COR-L47 (cell line): ENCODE data around the gene SLC37A2.

ENCODE experiments used
- DNase-seq: peaks from one replicate; lab custom pipeline; 2025; lab: John Stamatoyannopoulos, UW

The SLC37A2 gene

GRCh38 chr11:125071435-125071834, 8.3 kb downstream of the SLC37A2 start:
- DNase-seq: no peak

GRCh38 chr11:125071846-125072217, 8.7 kb downstream of the SLC37A2 start:
- DNase-seq: no peak

- DNase-seq: no peak
These were observed 9.3 kb downstream of the SLC37A2 start for GRCh38 chr11:125072218-125072960.

GRCh38 chr11:125072961-125073590, 10.0 kb downstream of the SLC37A2 start:
- DNase-seq: no peak

- no peak for DNase-seq
These were observed 10.7 kb downstream of the SLC37A2 start for GRCh38 chr11:125073616-125074483.

- no peak for DNase-seq
These were observed 11.6 kb downstream of the SLC37A2 start for GRCh38 chr11:125074511-125075241.

GRCh38 chr11:125075242-125075625, 12.1 kb downstream of the SLC37A2 start:
- no peak for DNase-seq

- no peak for DNase-seq
These were observed 12.8 kb downstream of the SLC37A2 start for GRCh38 chr11:125075900-125076317.

- no peak for DNase-seq
These were observed 13.4 kb downstream of the SLC37A2 start for GRCh38 chr11:125076378-125076945.

- no peak for DNase-seq
These were observed 14.9 kb downstream of the SLC37A2 start for GRCh38 chr11:125078016-125078415.

GRCh38 chr11:125078516-125079140, 15.5 kb downstream of the SLC37A2 start:
- DNase-seq: no peak

GRCh38 chr11:125079151-125079877, 16.2 kb downstream of the SLC37A2 start:
- DNase-seq: no peak

GRCh38 chr11:125079878-125080530, 16.9 kb downstream of the SLC37A2 start:
- DNase-seq: no peak

GRCh38 chr11:125080531-125080911, 17.4 kb downstream of the SLC37A2 start:
- DNase-seq: no peak

GRCh38 chr11:125081098-125081798, 18.1 kb downstream of the SLC37A2 start:
- no peak for DNase-seq

- DNase-seq: no peak
These were observed 18.9 kb downstream of the SLC37A2 start for GRCh38 chr11:125082040-125082439.

GRCh38 chr11:125082611-125083311, 19.7 kb downstream of the SLC37A2 start:
- DNase-seq: no peak

GRCh38 chr11:125083312-125084056, 20.4 kb downstream of the SLC37A2 start:
- no peak for DNase-seq
